Measurements from ENCODE around the gene WDR81. TPM values are rescaled to one million over a fixed set of nuclear protein-coding genes. Genes with fewer than 3 reads are reported as not detected.
"Not testable (repeated sequence)": the region's sequence is repeated elsewhere in the genome, so short reads cannot be mapped to it uniquely, and the experiment has no call there.

The WDR81 gene
- polyA plus RNA-seq, 1 donor: 14.5 TPM

- no peak for DNase-seq (ENCODE audit: low read depth)
Observed at GRCh38 chr17:1713160-1713877, 11.2 kb upstream of the WDR81 start.

GRCh38 chr17:1713878-1714426 is 10.6 kb upstream of the WDR81 start:
- no peak for DNase-seq (ENCODE audit: low read depth)

- peak; percentile 75 for DNase-seq (ENCODE audit: low read depth)
Observed at GRCh38 chr17:1714427-1714979, 10.0 kb upstream of the WDR81 start.

GRCh38 chr17:1714980-1715802 is 9.3 kb upstream of the WDR81 start:
- DNase-seq (ENCODE audit: low read depth): peak; percentile 62

- DNase-seq (ENCODE audit: low read depth): no peak
Observed at GRCh38 chr17:1715803-1716075, 8.8 kb upstream of the WDR81 start.

GRCh38 chr17:1716076-1716911 is 8.2 kb upstream of the WDR81 start:
- peak; percentile 100 for DNase-seq (ENCODE audit: low read depth)

GRCh38 chr17:1716912-1717695 is 7.4 kb upstream of the WDR81 start:
- peak; percentile 75 for DNase-seq (ENCODE audit: low read depth)

- DNase-seq (ENCODE audit: low read depth): no peak
Observed at GRCh38 chr17:1718362-1719165, 5.9 kb upstream of the WDR81 start.

GRCh38 chr17:1720856-1721386 is 3.6 kb upstream of the WDR81 start:
- no peak for DNase-seq (ENCODE audit: low read depth)

- DNase-seq (ENCODE audit: low read depth): not testable (repeated sequence)
Observed at GRCh38 chr17:1722022-1722421, 2.5 kb upstream of the WDR81 start.

GRCh38 chr17:1724869-1725641 is 551 bp downstream of the WDR81 start:
- DNase-seq (ENCODE audit: low read depth): no peak

- no peak for DNase-seq (ENCODE audit: low read depth)
Observed at GRCh38 chr17:1725642-1726511, 1.4 kb downstream of the WDR81 start.

- no peak for DNase-seq (ENCODE audit: low read depth)
Observed at GRCh38 chr17:1726626-1727257, 2.2 kb downstream of the WDR81 start.

- no peak for DNase-seq (ENCODE audit: low read depth)
Observed at GRCh38 chr17:1727258-1727789, 2.8 kb downstream of the WDR81 start.

GRCh38 chr17:1727876-1728630 is 3.5 kb downstream of the WDR81 start:
- no peak for DNase-seq (ENCODE audit: low read depth)

GRCh38 chr17:1729966-1730325 is 5.4 kb downstream of the WDR81 start:
- no peak for DNase-seq (ENCODE audit: low read depth)
